ENCODE measurements around the gene CIT.

The CIT gene

GRCh38 chr12:119683413-119683812 lies 193.7 kb downstream of the CIT start:
- no peak for DNase-seq (ENCODE audit: low read depth)
- TF ChIP-seq CTCF (conservative IDR thresholded peaks at IDR 0.05; ENCODE audit: low read depth, low read length) = no peak
- H3K4me3 ChIP-seq (ENCODE audit: low read length) = no peak overlapping the region

GRCh38 chr12:119682639-119683252 lies 194.4 kb downstream of the CIT start:
- no peak for TF ChIP-seq CTCF (conservative IDR thresholded peaks at IDR 0.05; ENCODE audit: low read depth, low read length)

GRCh38 chr12:119681728-119682638 lies 195.1 kb downstream of the CIT start:
- no peak for TF ChIP-seq CTCF (conservative IDR thresholded peaks at IDR 0.05; ENCODE audit: low read depth, low read length)
- H3K4me3 ChIP-seq (ENCODE audit: low read length) = no peak overlapping the region
- no peak for DNase-seq (ENCODE audit: low read depth)

More at GRCh38 chr12:119682639-119683252, 194.4 kb downstream of the CIT start:
- no peak for DNase-seq (ENCODE audit: low read depth)
- H3K4me3 ChIP-seq (ENCODE audit: low read length) = no peak overlapping the region

GRCh38 chr12:119681111-119681510 lies 196.0 kb downstream of the CIT start:
- no peak for TF ChIP-seq CTCF (conservative IDR thresholded peaks at IDR 0.05; ENCODE audit: low read depth, low read length)
- DNase-seq (ENCODE audit: low read depth) = no peak
- H3K4me3 ChIP-seq (ENCODE audit: low read length) = no peak overlapping the region

- no peak overlapping the region for H3K4me3 ChIP-seq (ENCODE audit: low read length)
- no peak for DNase-seq (ENCODE audit: low read depth)
- TF ChIP-seq CTCF (conservative IDR thresholded peaks at IDR 0.05; ENCODE audit: low read depth, low read length) = no peak
Observed at GRCh38 chr12:119679490-119679889, 197.6 kb downstream of the CIT start.

- no peak overlapping the region for H3K4me3 ChIP-seq (ENCODE audit: low read length)
- no peak for DNase-seq (ENCODE audit: low read depth)
- no peak for TF ChIP-seq CTCF (conservative IDR thresholded peaks at IDR 0.05; ENCODE audit: low read depth, low read length)
Observed at GRCh38 chr12:119679081-119679480, 198.0 kb downstream of the CIT start.
